PFSK-1 (cell line): ENCODE measurements around the gene GABRR3.

ENCODE experiments used
- FOXP2 ChIP-seq: optimal IDR thresholded peaks from 2 replicates; pipeline ENCODE3; 2011; ENCODE audit warnings: borderline replicate concordance, control low read depth, inconsistent platforms; ENCODE audit not compliant: insufficient read depth; ENCODE audit errors: extremely low read length, extremely low read depth
- POLR2AphosphoS5 ChIP-seq: IDR thresholded peaks from 2 replicates; pipeline ENCODE4 v1.6.1; 2012; ENCODE audit warnings: low read depth, mild to moderate bottlenecking, control low read depth, low read length, moderate library complexity
- REST ChIP-seq, 2 experiments: IDR thresholded peaks; 2 replicates each; pipeline versions ENCODE4 v1.6.1 to v1.8.0; 2011 to 2012; ENCODE audit warnings: low read depth in 2 of 2, low read length in 2 of 2, control low read depth in 1 of 2, inconsistent platforms in 1 of 2, mild to moderate bottlenecking in 1 of 2, moderate library complexity in 1 of 2; ENCODE audit not compliant: insufficient read depth in 1 of 2
- SIN3A ChIP-seq: IDR thresholded peaks from 2 replicates; pipeline ENCODE4 v1.6.1; 2012; ENCODE audit warnings: mild to moderate bottlenecking, low read length, moderate library complexity, borderline replicate concordance; ENCODE audit not compliant: insufficient read depth
- TAF1 ChIP-seq: IDR thresholded peaks from 2 replicates; pipeline ENCODE4 v1.6.1; 2012; ENCODE audit warnings: low read length, control low read depth, borderline replicate concordance; ENCODE audit not compliant: insufficient read depth

GABRR3 gene

DNA sequence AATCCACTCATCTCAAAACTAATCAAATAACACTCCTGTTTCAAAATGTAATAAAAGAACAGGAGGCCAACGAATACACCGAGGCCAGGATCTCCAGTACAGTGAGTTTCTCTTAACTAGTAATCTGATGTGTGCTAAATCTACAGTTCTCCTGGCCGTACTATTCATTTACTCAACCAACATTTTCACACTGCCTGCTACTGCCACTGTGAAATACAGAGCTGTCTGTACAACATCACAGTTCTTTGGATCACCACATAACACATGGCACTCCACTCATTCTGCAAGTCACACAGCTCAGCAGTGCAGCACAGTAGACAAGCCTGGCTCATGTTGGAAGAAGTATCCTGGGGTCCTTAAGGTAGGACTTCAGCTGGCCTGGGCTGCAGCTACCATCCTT lies 84.8 kb downstream of the GABRR3 start:
- TF ChIP-seq TAF1, result no peak
- no peak for TF ChIP-seq SIN3A
- TF ChIP-seq POLR2AphosphoS5, result no peak
- no peak for TF ChIP-seq FOXP2
- no peak for TF ChIP-seq REST (IDR thresholded peaks at IDR 0.05; ENCODE audit: insufficient read depth in 1 of 2, low read depth in 2 of 2, low read length in 2 of 2)

DNA sequence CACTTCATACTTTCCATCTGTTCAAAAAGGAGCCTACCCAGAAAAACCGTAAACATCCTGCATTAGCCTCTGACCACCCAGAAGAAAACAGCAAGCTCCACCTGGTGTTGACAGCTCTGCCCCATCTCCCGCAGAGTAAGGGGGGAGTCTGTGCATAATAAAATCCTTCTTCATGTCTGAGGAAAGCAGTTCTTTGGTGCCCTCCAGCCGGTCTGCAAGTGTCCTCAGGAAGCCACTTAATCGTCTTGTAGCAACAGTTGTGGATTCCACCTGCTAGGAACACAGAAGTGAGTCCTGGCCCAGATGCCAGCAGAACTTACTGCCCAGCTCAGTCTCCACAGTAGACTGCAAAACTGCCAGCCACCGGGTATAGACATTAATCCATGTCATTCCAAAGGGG lies 85.4 kb downstream of the GABRR3 start:
- no peak for TF ChIP-seq FOXP2
- TF ChIP-seq REST (IDR thresholded peaks at IDR 0.05; ENCODE audit: insufficient read depth in 1 of 2, low read depth in 2 of 2, low read length in 2 of 2), result no peak
- TF ChIP-seq TAF1, result no peak

- no peak for TF ChIP-seq TAF1
- TF ChIP-seq FOXP2, result no peak
- no peak for TF ChIP-seq REST (IDR thresholded peaks at IDR 0.05; ENCODE audit: insufficient read depth in 1 of 2, low read depth in 2 of 2, low read length in 2 of 2)
- TF ChIP-seq SIN3A, result no peak
- no peak for TF ChIP-seq POLR2AphosphoS5
Measured at GRCh38 chr3:97949110-97949485, 86.0 kb downstream of the GABRR3 start.

GRCh38 chr3:97948351-97949109 lies 86.6 kb downstream of the GABRR3 start:
- no peak for TF ChIP-seq SIN3A
- TF ChIP-seq POLR2AphosphoS5, result no peak
- TF ChIP-seq REST (IDR thresholded peaks at IDR 0.05; ENCODE audit: insufficient read depth in 1 of 2, low read depth in 2 of 2, low read length in 2 of 2), result no peak
- TF ChIP-seq TAF1, result no peak
- TF ChIP-seq FOXP2, result no peak

GRCh38 chr3:97942801-97943546 lies 92.1 kb downstream of the GABRR3 start:
- TF ChIP-seq POLR2AphosphoS5 (no peak), REST (IDR thresholded peaks at IDR 0.05; ENCODE audit: insufficient read depth in 1 of 2, low read depth in 2 of 2, low read length in 2 of 2) (no peak), SIN3A (no peak), TAF1 (no peak), FOXP2 (no peak)
